ENCODE measurements around the gene DEDD. TPM values are rescaled to one million over a fixed set of nuclear protein-coding genes. Genes with fewer than 3 reads are reported as not detected.

Gene DEDD
- total RNA-seq, 4 donors from 2014 or later = 40.2 to 60.2 (median 46.3) TPM

DNA sequence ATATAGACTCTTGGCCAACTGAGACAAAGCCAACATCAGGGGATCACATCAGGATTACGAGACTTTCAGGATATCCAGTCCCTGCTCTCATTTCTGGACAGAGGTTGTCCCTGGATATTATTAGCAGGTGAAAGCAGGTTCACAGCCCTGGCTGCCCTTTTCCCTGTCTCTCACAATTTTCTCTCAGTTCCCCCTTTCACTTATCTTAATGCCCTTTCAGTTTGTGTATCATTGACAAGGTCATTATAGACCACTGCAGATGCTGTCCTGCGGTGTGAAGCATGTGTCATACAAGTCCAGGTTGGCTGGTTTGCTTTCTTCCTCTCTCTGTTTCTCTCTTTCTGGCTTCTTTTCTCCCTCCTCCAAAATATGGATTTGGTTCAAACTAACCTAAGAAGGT is 36.5 kb downstream of the DEDD start:
- Histone ChIP-seq H3K27ac (peak overlapping the region; percentile 30 to 49 (median 40)), H3K36me3 (peaks cover 0 to 12% of the 10 kb centered on the region in 2 donors), H3K4me1 (peaks cover 5 to 19% of the 10 kb centered on the region in 2 donors), H3K4me3 (no peak overlapping the region), H3K9me3 (no peaks in the 10 kb centered on the region), H3K27me3 (no peaks in the 10 kb centered on the region)
- in situ Hi-C loops (cut with MboI; ENCODE audit: low sequenced_read_pairs in 4 of 4) (loop anchor here in 2 of 4 donors (10.0 kb wide), 1 partner anchor 101 kb away; no protein-coding TSS in a partner anchor), intact Hi-C loops (cut with DNase I; ENCODE audit: low total_unique reads) (loop anchor here (2.0 to 10.0 kb wide), 3 partner anchors 37 to 261 kb away; partner anchors contain the start of genes DEDD and USF1)
- no peak for TF ChIP-seq POLR2A (IDR thresholded peaks at IDR 0.05)
- TF ChIP-seq, protein P1, sequence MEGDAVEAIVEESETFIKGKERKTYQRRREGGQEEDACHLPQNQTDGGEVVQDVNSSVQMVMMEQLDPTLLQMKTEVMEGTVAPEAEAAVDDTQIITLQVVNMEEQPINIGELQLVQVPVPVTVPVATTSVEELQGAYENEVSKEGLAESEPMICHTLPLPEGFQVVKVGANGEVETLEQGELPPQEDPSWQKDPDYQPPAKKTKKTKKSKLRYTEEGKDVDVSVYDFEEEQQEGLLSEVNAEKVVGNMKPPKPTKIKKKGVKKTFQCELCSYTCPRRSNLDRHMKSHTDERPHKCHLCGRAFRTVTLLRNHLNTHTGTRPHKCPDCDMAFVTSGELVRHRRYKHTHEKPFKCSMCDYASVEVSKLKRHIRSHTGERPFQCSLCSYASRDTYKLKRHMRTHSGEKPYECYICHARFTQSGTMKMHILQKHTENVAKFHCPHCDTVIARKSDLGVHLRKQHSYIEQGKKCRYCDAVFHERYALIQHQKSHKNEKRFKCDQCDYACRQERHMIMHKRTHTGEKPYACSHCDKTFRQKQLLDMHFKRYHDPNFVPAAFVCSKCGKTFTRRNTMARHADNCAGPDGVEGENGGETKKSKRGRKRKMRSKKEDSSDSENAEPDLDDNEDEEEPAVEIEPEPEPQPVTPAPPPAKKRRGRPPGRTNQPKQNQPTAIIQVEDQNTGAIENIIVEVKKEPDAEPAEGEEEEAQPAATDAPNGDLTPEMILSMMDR (IDR thresholded peaks at IDR 0.05 in 4 of 5, conservative IDR thresholded peaks at IDR 0.05 in 1 of 5) = no peak
- ATAC-seq = no peak
- DNase-seq = no peak

DNA sequence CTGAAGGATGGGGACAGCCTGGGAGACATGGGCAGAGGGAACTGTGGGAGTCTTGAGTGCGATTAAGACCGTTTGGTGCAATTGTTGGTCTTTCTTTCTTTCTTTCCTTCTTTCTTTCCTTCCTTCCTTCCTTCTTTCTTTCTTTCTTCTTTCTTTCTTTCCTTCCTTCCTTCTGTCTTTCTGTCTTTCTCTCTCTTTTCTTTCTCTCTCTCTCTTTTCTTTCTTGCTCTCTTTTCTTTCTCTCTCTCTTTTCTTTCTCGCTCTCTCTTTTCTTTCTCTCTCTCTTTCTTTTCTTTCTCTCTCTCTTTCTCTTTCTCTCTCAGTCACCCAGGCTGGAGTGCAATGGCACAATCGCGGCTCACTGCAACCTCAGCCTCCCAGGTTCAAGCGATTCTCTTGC is 37.2 kb downstream of the DEDD start:
- Histone ChIP-seq H3K9me3 (no peaks in the 10 kb centered on the region), H3K36me3 (peaks cover 0 to 5% of the 10 kb centered on the region in 2 donors), H3K27me3 (no peaks in the 10 kb centered on the region), H3K27ac (no peak overlapping the region), H3K4me1 (peaks cover 5 to 19% of the 10 kb centered on the region in 2 donors), H3K4me3 (no peak overlapping the region)
- no peak for ATAC-seq
- intact Hi-C loops (cut with DNase I; ENCODE audit: low total_unique reads) (loop anchor here (10.0 kb wide), 1 partner anchor 260 kb away; no protein-coding TSS in a partner anchor), in situ Hi-C loops (cut with MboI; ENCODE audit: low sequenced_read_pairs in 4 of 4) (loop anchor here in 2 of 4 donors (10.0 kb wide), 1 partner anchor 100 kb away; no protein-coding TSS in a partner anchor)
- TF ChIP-seq POLR2A (IDR thresholded peaks at IDR 0.05) = no peak
- TF ChIP-seq, protein P1 (IDR thresholded peaks at IDR 0.05 in 4 of 5, conservative IDR thresholded peaks at IDR 0.05 in 1 of 5) = no peak
- DNase-seq = no peak

DNA sequence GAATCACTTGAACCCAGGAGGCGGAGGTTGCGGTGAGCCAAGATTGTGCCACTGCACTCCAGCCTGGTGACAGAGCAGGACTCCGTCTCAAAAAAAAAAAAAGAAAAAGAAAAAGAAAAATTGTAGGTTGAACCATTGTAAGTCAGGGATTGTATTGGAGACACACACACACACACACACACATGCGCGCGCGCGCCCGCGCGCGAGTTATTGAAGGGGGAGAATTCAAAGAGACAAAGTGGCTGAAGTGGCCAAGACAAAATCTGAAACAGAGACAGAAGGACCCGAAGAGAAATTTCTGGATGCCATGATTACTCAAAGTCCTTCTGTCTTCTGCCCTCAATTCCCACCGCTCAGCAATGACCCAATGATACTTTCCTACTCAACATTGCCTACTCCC is 38.0 kb downstream of the DEDD start:
- H3K4me1 ChIP-seq = peaks cover 5 to 19% of the 10 kb centered on the region in 2 donors
- no peak for TF ChIP-seq POLR2A (IDR thresholded peaks at IDR 0.05)
- TF ChIP-seq, protein P1 (IDR thresholded peaks at IDR 0.05 in 4 of 5, conservative IDR thresholded peaks at IDR 0.05 in 1 of 5) = no peak
- H3K27me3 ChIP-seq = no peaks in the 10 kb centered on the region
- in situ Hi-C loops (cut with MboI; ENCODE audit: low sequenced_read_pairs in 4 of 4) (loop anchor here in 2 of 4 donors (10.0 kb wide), 1 partner anchor 100 kb away; no protein-coding TSS in a partner anchor), intact Hi-C loops (cut with DNase I; ENCODE audit: low total_unique reads) (loop anchor here (10.0 kb wide), 1 partner anchor 260 kb away; no protein-coding TSS in a partner anchor)
- DNase-seq (no peak), ATAC-seq (no peak)
- no peaks in the 10 kb centered on the region for H3K36me3 ChIP-seq
- H3K9me3 ChIP-seq = no peaks in the 10 kb centered on the region
- no peak overlapping the region for H3K4me3 ChIP-seq
- no peak overlapping the region for H3K27ac ChIP-seq

DNA sequence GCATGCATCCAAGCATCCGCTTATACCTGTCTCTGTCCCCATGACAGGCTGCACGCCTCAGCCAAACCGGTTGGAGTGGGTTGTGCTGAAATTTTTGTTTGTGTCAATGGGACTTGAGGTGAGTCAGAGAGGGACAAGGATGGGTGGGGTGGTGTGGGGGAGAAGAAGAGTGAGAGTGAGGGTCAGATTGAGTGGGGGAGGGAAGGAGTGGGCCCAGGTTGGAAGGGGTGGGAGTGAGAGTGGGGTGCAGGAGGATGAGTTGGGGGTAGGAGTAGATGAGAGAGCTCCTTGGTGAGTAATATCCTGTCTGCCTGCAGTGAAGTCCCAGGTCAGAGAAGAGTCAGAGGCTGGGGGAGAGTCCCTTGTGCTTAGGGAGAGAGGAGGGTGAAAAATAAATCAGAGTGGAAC is 39.8 kb downstream of the DEDD start:
- ATAC-seq = no peak
- intact Hi-C loops (cut with DNase I; ENCODE audit: low total_unique reads) (loop anchor here (10.0 kb wide), 1 partner anchor 258 kb away; no protein-coding TSS in a partner anchor), in situ Hi-C loops (cut with MboI; ENCODE audit: low sequenced_read_pairs in 4 of 4) (loop anchor here in 2 of 4 donors (10.0 kb wide), 1 partner anchor 98 kb away; no protein-coding TSS in a partner anchor)
- DNase-seq = no peak
- Histone ChIP-seq H3K4me3 (no peak overlapping the region), H3K9me3 (no peaks in the 10 kb centered on the region), H3K36me3 (no peaks in the 10 kb centered on the region), H3K4me1 (peaks cover 0 to 6% of the 10 kb centered on the region in 2 donors), H3K27me3 (no peaks in the 10 kb centered on the region), H3K27ac (no peak overlapping the region)
- TF ChIP-seq POLR2A (IDR thresholded peaks at IDR 0.05) = no peak
- TF ChIP-seq, protein P1 (IDR thresholded peaks at IDR 0.05 in 4 of 5, conservative IDR thresholded peaks at IDR 0.05 in 1 of 5) = no peak

Data from gastrocnemius medialis (tissue), 4 donors.